Activated naive CD8-positive, alpha-beta T cell treated with anti-CD3 and anti-CD28 coated beads, Interleukin-2, amount 50 U/mL, for 24 hours (primary cell): ENCODE results near the gene LRG1.
"Not testable (repeated sequence)": the region's sequence is repeated elsewhere in the genome, so short reads cannot be mapped to it uniquely, and the experiment has no call there.

ENCODE experiments used
- ATAC-seq: fragments of 150-1000 bp; cut with Tn5 transposase; one replicate; pipeline ENCODE4 v1.10.0; 2021
- DNase-seq: peaks from one replicate; pipeline ENCODE4 v3.0.0; 2021
- H3K27ac Mint-ChIP-seq: one replicate; pipeline ENCODE4 v1.8.0; 2021; ENCODE audit warnings: mild to moderate bottlenecking, mixed read lengths
- H3K27me3 Mint-ChIP-seq: one replicate; pipeline ENCODE4 v1.8.0; 2021; ENCODE audit warnings: mixed read lengths
- H3K36me3 Mint-ChIP-seq: one replicate; pipeline ENCODE4 v1.8.0; 2021; ENCODE audit warnings: low read depth, mixed read lengths
- H3K4me1 Mint-ChIP-seq: one replicate; pipeline ENCODE4 v1.8.0; 2021; ENCODE audit warnings: mixed read lengths
- H3K4me3 Mint-ChIP-seq: one replicate; pipeline ENCODE4 v1.8.0; 2021; ENCODE audit warnings: mild to moderate bottlenecking, moderate library complexity, mixed read lengths
- H3K9me3 Mint-ChIP-seq: one replicate; pipeline ENCODE4 v1.8.0; 2021; ENCODE audit warnings: mixed read lengths

Gene LRG1

GRCh38 chr19:4531562-4532165 lies 8.2 kb downstream of the LRG1 start:
- no peak overlapping the region for H3K4me3 Mint-ChIP-seq
- no peaks in the 10 kb centered on the region for H3K36me3 Mint-ChIP-seq
- DNase-seq (no peak), ATAC-seq (no peak)
- H3K27ac Mint-ChIP-seq = no peak overlapping the region
- peaks cover 12% of the 10 kb centered on the region for H3K27me3 Mint-ChIP-seq
- H3K9me3 Mint-ChIP-seq = no peaks in the 10 kb centered on the region
- peaks cover 5% of the 10 kb centered on the region for H3K4me1 Mint-ChIP-seq

GRCh38 chr19:4529924-4530522 lies 9.8 kb downstream of the LRG1 start:
- Mint-ChIP-seq H3K4me3 (no peak overlapping the region), H3K4me1 (no peaks in the 10 kb centered on the region), H3K36me3 (no peaks in the 10 kb centered on the region), H3K27me3 (peaks cover 8% of the 10 kb centered on the region), H3K9me3 (no peaks in the 10 kb centered on the region), H3K27ac (no peak overlapping the region)
- DNase-seq (no peak), ATAC-seq (no peak)

DNA sequence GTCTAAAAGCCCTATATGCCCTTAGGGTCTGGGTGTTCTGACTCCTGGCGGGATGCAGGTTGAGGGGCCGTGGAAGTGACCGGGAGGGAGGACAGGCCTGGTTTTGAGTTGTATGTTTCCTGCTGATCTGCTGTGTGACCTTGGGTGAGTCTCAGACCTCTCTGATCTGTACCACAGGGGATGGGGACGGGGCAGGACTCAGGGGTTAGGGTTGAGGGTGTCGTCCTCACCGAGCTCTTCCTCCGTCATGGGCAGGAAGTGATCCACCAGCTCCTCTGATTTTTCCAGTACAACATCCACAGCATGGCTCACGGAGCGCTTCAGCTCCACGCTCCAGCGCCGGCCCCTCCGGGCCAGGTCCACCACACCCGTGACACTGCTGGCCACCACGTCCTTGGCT lies 11.0 kb downstream of the LRG1 start:
- Mint-ChIP-seq H3K27me3 (peaks cover 5% of the 10 kb centered on the region), H3K27ac (no peak overlapping the region), H3K4me3 (no peak overlapping the region), H3K36me3 (no peaks in the 10 kb centered on the region), H3K9me3 (no peaks in the 10 kb centered on the region), H3K4me1 (no peaks in the 10 kb centered on the region)
- ATAC-seq (no peak), DNase-seq (no peak)

DNA sequence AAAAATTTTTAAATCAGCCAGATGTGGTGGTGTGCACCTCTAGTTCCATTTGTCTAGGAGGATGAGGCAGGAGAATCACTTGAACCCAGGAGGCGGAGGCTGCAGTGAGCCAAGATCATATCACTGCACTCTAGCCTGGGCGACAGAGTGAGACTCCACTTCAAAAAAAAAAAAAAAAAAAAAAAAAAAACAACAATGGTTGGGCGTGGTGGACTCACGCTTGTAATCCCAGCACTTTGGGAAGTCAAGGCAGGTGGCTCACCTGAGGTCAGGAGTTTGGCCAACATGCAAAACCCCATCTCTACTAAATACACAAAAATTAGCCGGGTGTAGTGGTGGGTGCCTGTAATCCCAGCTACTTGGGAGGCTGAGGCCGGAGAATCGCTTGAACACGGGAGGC lies 12.5 kb downstream of the LRG1 start:
- not testable (repeated sequence) for H3K27me3 Mint-ChIP-seq, DNase-seq, H3K4me3 Mint-ChIP-seq, H3K4me1 Mint-ChIP-seq, H3K36me3 Mint-ChIP-seq, H3K9me3 Mint-ChIP-seq, ATAC-seq, H3K27ac Mint-ChIP-seq

GRCh38 chr19:4525563-4526002 lies 14.3 kb downstream of the LRG1 start:
- H3K9me3 Mint-ChIP-seq = no peaks in the 10 kb centered on the region
- H3K4me3 Mint-ChIP-seq = no peak overlapping the region
- H3K36me3 Mint-ChIP-seq = no peaks in the 10 kb centered on the region
- H3K4me1 Mint-ChIP-seq = no peaks in the 10 kb centered on the region
- ATAC-seq (peak; percentile 26), DNase-seq (no peak)
- no peaks in the 10 kb centered on the region for H3K27me3 Mint-ChIP-seq
- H3K27ac Mint-ChIP-seq = no peak overlapping the region

- no peaks in the 10 kb centered on the region for H3K36me3 Mint-ChIP-seq
- no peaks in the 10 kb centered on the region for H3K27me3 Mint-ChIP-seq
- peak; percentile 81 for DNase-seq
- H3K4me3 Mint-ChIP-seq = no peak overlapping the region
- ATAC-seq = peak; percentile 62
- H3K4me1 Mint-ChIP-seq = no peaks in the 10 kb centered on the region
- H3K9me3 Mint-ChIP-seq = no peaks in the 10 kb centered on the region
- H3K27ac Mint-ChIP-seq = no peak overlapping the region
Observed at GRCh38 chr19:4524808-4525562, 14.9 kb downstream of the LRG1 start.

DNA sequence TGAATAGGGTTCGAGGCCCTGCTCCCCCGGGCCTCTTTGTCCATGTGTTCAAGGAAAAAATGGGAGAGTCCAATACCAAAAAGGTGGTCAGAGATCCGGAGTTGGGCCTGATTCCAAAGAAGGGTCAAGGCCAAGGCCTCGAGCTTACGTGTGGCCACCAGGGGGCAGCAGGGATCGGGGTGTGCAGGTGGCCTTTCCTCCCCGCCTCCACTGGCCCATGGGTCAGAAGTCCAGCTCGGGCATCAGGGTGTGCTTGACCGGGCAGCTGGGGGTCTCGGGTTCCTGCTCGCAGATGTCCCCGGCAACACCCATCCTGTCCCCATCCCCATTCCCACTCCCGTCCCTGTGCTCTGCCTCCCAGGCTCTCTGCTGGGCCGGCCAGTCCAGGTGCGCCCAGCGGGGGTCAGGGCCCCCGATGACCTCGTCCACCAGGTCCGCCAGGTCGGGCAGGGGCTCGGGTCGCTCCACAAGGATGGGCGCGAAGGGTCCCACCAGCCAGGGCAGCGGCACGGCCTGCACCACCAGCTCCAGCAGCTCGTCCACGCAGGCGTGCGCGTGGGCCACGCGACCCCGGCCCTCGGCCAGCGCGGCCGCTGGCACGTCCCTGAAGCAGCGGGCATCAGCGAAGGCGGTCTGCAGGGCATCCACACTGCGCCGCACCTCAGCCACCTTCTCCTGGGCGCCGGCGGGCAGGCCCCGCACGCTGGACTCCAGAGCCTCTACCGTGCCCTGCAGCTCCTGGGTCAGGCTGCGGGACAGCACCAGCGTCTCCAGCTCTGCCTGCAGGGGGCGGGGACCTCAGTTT lies 16.3 kb downstream of the LRG1 start:
- H3K36me3 Mint-ChIP-seq = no peaks in the 10 kb centered on the region
- no peak overlapping the region for H3K4me3 Mint-ChIP-seq
- H3K4me1 Mint-ChIP-seq = no peaks in the 10 kb centered on the region
- H3K27me3 Mint-ChIP-seq = peaks cover 4% of the 10 kb centered on the region
- no peaks in the 10 kb centered on the region for H3K9me3 Mint-ChIP-seq
- H3K27ac Mint-ChIP-seq = no peak overlapping the region
- peak; percentile 53 for DNase-seq
- no peak for ATAC-seq

DNA sequence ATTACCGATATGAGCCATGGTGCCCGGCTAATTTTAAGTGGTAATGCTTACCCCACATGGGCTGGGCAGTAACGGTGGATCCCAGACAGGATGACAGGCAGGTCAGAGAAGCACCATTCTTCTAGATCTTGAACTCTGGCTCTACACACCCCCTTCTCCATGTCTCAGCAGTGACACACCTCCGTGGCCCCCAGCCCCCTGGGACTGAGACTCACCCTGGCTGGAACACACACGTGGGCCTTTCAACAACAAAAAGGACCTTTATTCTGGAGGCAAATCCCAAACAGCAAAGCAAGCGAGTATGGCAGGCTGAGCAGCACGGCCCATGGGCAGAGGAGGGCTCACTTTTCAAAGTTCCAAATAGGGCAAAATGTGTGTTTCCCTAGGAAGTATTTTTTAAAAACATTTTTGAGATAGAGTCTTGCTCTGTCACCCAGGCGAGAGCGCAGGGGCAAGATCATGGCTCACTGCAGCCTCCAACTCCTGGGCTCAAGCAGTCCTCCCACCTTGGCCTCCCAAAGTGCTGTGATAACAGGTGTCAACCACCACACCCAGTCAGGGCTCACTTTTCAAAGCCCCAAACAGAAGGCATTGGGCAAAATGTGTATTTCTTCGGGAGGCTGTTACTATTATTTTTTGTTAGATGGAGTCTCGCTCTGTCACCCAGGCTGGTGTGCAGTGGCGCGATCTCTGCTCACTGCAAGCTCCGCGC lies 17.4 kb downstream of the LRG1 start:
- no peak overlapping the region for H3K27ac Mint-ChIP-seq
- no peaks in the 10 kb centered on the region for H3K36me3 Mint-ChIP-seq
- no peaks in the 10 kb centered on the region for H3K4me1 Mint-ChIP-seq
- DNase-seq = no peak
- no peaks in the 10 kb centered on the region for H3K9me3 Mint-ChIP-seq
- peaks cover 4% of the 10 kb centered on the region for H3K27me3 Mint-ChIP-seq
- no peak overlapping the region for H3K4me3 Mint-ChIP-seq
- no peak for ATAC-seq

DNA sequence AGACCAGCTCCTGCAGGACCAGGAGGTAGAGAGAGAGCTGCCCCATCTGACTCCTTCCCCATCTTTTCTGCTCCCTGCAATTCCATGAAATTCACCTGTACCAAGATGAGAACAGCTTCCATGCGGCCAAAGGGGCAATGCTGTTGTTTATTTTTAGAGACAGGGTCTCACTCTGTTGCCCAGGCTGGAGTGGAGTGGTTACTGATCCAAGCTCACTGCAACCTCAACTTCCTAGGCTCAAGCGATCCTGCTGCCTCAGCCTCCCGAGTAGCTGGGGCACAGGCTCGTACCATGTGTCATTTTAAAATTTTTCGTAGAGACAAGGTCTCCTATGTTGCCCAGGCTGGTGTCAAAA lies 18.0 kb downstream of the LRG1 start:
- Mint-ChIP-seq H3K27ac (no peak overlapping the region), H3K4me1 (no peaks in the 10 kb centered on the region), H3K9me3 (no peaks in the 10 kb centered on the region), H3K4me3 (no peak overlapping the region), H3K27me3 (peaks cover 4% of the 10 kb centered on the region), H3K36me3 (no peaks in the 10 kb centered on the region)
- no peak for DNase-seq
- no peak for ATAC-seq

- no peak overlapping the region for H3K27ac Mint-ChIP-seq
- DNase-seq (no peak), ATAC-seq (no peak)
- H3K4me1 Mint-ChIP-seq = no peaks in the 10 kb centered on the region
- no peaks in the 10 kb centered on the region for H3K9me3 Mint-ChIP-seq
- H3K4me3 Mint-ChIP-seq = no peak overlapping the region
- H3K36me3 Mint-ChIP-seq = no peaks in the 10 kb centered on the region
- peaks cover 4% of the 10 kb centered on the region for H3K27me3 Mint-ChIP-seq
Observed at GRCh38 chr19:4521170-4521887, 18.5 kb downstream of the LRG1 start.

DNA sequence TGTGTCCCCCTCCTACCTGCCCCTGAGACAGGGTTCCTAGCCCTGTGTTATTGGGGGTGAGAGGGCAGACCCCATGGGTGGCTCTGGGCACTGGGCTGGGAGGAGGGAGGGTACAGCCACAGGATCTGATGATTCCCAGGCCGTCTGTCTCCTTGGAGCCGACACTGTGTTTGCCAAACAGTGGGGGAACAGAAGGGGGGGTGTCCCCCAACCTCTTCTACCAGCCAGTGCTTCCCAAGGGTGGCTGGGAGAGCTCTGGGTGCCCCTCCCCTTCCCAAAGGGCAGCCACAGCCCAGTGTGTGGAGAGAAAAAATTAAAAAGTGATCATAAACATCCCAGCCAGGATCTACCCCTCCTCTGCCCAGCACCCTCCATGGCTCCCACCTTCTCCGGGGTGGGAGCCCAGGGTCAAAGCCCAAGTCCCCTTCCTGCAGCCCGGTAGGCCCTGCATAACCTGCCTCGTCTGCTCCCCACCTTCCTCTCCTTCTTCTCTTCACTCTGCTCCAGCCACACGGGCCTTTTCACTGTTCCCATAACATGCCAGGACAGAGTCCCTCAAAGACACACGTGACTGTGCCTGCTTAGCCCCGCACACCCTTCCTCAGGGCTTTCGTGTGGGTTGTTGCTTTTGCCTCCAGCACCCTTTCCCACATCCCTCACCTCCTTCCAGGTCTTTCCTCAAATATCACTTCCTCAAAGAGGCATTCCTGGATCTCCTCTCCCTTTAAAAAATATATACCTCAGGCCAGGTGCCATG lies 20.1 kb downstream of the LRG1 start:
- no peak for ATAC-seq

DNA sequence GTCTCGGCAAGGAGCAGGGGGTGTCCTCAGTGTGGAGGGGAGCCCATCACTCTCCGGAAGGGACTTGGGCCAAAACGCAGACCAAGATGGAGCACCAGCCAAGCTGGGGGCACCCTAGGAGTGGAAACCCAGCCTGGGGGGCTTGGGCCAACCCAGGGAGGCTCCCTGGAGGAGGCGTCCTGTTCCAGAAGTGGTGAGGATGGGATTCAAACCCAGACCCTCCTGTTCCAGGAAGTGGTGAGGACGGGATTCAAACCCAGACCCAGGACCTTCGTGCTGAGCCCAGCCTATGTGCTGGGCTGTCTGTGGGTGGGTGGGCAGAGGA lies 20.7 kb downstream of the LRG1 start:
- no peak for ATAC-seq
- no peak for DNase-seq
- Mint-ChIP-seq H3K27ac (no peak overlapping the region), H3K36me3 (no peaks in the 10 kb centered on the region), H3K27me3 (peaks cover 4% of the 10 kb centered on the region), H3K4me1 (no peaks in the 10 kb centered on the region), H3K9me3 (no peaks in the 10 kb centered on the region), H3K4me3 (no peak overlapping the region)

More for the DNA sequence above, 20.1 kb downstream of the LRG1 start:
- DNase-seq = no peak
- H3K4me1 Mint-ChIP-seq = no peaks in the 10 kb centered on the region
- no peak overlapping the region for H3K27ac Mint-ChIP-seq
- H3K27me3 Mint-ChIP-seq = peaks cover 4% of the 10 kb centered on the region
- no peak overlapping the region for H3K4me3 Mint-ChIP-seq
- no peaks in the 10 kb centered on the region for H3K9me3 Mint-ChIP-seq
- H3K36me3 Mint-ChIP-seq = no peaks in the 10 kb centered on the region

DNA sequence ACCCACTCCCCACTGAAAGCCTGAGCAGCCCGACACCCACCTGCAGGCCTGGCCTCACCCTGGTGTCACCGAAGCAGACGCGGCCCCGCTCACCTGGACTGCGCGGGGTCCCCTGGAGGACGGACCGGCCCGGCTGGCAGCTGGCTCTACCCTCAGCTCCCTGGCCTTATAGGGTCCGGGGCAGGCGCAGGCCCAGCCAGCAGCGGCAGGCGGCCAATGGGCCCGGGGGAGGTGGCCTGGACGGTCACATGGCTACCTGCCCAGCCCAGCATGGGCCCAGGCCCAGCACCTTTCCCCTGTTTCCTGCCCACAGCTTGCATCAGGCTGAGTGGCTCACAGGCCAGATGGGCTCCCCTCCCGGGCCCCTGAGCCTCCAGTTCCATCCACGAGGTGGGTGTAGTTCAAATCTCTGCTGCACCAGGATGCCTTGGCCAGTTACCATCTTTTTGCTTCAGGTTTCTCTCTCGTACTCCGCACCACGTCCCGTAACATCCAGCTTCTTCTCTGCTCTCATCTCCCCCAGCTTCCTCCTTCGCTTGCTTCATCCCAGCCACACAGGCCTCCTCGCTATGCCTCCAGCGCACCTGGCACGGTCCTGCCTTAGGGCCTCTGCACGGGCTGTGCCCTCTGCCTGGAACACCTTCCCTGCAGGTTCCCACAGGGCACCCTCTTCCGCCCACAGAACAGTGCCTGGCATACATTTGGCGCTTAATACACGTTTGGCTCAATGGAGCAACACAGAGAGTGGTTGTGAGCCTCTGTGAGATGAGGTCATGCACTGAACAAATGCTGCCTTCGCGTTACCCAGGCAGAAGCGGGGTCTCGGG lies 21.3 kb downstream of the LRG1 start, which contains the start of gene PLIN4:
Gene PLIN4 (minus strand): TSS at position 142 of the 827 bp plus-strand sequence. CDS start 214 bp downstream, outside the sequence.
- H3K9me3 Mint-ChIP-seq = no peaks in the 10 kb centered on the region
- DNase-seq (no peak), ATAC-seq (no peak)
- no peaks in the 10 kb centered on the region for H3K36me3 Mint-ChIP-seq
- H3K4me3 Mint-ChIP-seq = no peak within 1 kb of the TSS
- no peaks in the 10 kb centered on the region for H3K4me1 Mint-ChIP-seq
- H3K27ac Mint-ChIP-seq = no peak within 1 kb of the TSS
- H3K27me3 Mint-ChIP-seq = peaks cover 4% of the 10 kb centered on the region
